Fibroblast of skin of scalp (primary cell): ENCODE results near the gene TGFBR3.

ENCODE experiments used
- DNase-seq: peaks from one replicate; pipeline ENCODE4 v3.0.0-alpha.2; 2013

The TGFBR3 gene

DNA sequence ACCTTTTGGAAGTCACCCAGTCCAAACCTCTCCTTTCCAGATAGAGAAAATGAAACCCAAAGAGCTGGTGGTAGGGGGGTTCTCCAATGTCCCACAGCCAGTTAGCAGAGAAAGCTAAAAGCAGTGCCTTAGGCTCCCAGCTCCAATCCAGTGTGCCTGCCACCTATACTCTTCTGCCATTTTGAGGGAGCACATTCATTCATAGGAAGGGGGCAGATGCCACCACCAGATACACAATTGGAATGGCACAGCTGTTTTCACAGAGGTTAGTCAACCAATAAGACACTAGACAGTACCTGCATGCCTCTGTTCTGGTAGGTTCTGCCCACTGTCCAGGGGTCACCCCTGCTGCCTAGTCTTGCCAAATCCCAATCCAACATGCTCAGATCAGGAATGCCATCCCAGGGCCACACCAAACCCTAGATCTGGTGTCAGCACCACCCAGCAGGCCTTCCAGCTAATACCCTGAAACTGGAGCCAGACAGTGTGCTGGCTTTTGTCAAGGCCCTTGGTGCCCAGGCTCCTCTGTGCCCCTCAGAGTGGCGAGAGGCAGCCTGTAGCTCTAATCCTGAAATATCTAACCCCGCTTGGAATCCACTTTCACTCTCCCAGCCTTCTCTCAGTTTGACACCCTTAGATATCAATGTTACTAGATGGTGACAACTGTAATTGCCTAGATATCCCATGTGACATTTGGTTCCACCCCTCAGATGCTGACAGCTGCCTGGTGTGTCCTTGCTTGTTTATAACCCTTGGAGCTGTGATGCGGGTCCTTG lies 178.6 kb downstream of the TGFBR3 start:
- no peak for DNase-seq

DNA sequence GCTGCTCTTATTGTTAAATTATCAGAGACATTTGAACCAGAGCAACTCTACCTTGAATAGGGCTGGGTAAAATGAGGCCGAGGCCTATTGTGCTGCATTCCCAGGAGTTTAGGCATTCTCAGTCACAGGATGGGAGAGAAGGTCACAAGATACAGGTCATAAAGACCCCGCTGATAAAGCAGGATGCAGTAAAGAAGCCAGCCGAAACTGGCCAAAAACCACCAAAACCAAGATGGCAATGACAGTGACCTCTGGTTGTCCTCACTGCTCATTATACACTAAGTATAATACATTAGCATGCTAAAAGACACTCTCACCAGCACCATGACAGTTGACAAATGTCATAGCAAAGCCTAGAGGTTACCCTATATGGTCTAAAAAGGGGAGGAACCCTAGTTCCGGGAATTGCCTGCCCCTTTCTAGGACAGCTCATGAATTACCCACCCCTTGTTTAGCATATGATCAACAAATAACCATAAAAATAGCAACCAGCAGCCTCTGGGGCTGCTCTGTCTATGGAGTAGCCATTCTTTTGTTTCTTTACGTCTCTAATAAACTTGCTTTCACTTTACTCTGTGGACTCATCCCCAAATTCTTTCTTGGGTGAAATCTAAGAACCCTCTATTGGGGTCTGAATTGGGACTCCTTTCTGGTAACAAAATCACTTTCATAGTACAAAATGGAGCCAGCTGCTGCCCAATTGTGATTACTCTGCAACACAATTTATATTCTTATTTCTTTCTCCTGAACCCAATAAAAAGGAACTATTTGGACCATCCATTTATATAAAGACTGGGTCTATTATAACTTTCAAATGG lies 179.6 kb downstream of the TGFBR3 start:
- no peak for DNase-seq

DNA sequence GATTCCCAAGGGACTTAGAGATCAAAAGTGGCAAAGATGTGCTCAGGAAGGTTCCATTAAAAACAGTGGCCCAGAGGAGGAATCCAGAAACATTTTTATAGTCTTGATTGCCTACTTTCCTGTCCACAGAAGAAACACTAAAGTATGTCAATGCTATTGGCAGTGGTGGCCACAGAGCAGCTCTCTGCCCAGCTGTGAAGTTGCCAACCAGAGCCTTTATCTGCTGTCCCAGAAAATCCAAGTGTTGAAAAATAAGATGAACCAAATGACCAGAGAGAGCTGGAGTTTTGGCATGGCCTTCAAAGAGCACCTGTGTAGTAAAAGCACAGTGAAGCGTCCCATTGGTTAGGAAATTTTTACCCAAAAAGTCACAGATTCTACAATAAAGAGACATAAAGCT lies 181.2 kb downstream of the TGFBR3 start:
- no peak for DNase-seq

DNA sequence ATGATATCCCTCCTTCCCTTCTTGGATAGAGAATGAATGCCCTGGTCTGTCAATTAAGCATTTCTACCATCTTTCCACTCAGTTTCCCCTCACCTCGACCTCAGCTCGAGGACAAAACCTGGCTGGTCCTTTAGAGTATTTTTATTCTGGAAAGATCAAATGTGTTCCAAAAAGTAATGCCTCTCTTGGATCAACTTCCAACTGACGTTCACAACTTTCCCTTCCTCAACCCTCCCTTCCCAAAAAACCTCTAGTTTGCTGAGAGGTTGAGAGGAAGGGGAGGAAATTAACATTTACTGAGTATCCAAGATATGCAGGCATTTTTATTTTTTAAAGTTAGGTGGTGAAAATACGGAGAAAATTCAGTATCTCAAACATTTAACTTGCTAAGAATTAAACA lies 182.9 kb downstream of the TGFBR3 start:
- DNase-seq, result no peak

- DNase-seq, result peak; percentile 49
These were observed 184.5 kb downstream of the TGFBR3 start for GRCh38 chr1:91701472-91701869.

GRCh38 chr1:91700771-91701471 lies 185.0 kb downstream of the TGFBR3 start:
- peak; percentile 95 for DNase-seq

DNA sequence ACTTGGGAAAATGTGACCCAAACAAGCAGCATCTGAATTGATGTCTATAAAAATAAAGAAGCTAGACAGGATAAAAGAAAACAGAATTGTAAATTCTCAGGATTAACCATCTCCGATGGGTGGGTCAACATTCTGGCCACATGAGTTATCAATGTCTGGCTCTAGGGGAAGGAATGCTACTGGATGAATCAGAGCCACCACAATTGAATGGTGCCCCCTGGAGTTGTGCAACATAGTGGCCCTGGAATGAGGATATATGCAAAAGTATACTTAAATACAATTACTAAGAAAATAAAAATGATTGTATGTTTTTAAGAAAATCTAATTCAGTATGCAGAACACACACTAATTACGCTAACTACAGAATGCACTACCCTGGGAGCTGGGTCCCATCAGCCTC lies 185.6 kb downstream of the TGFBR3 start:
- DNase-seq, result peak; percentile 91

DNA sequence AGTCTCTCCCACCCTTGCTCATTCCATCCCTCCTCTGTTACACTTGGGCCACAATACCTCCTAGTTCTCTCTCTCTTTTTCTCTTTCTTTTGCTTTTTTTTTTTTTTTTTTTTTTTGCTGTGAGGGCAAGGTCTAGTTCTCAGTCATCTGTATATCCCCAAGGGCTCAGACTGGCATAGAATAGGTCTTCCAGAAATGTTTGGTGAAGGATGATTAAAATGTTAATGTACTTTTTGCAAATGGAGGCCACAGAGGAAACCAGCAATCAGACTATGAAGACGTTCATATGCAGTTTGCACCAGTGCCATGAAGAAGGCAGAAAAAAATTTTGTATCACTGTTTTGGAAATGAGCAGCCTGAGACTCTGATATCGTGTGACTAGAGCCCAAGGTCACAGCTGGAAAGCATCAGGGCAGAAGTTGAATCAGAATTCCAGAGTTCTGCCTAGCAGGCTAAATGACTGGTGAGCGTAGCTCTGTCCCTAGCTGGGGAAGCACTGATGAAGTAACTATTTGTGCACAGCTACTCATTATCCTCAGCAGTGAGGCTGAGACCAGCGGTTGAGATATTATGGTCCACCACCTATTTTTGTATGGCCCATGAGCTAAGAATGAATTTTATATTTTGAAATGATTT lies 186.5 kb downstream of the TGFBR3 start:
- DNase-seq, result peak; percentile 96

DNA sequence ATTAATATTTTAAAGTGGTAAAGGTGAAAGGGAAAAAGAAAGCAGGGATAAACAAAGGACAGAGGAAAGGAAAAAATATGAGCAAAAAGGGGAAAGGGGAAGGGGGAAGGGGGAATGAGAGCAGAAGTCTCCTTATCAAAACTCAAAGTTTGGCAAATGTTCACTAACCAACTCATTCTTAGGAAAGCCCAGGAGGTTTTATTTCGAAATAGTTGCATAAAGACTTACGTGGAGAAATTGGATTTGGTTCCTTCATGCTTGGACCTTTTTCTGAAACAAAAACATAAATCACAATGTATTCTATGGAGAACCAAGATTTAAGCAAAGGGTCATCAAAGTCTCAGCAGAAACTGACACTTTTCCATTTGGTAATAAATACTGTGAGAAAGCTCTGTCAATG lies 188.1 kb downstream of the TGFBR3 start:
- peak; percentile 70 for DNase-seq

DNA sequence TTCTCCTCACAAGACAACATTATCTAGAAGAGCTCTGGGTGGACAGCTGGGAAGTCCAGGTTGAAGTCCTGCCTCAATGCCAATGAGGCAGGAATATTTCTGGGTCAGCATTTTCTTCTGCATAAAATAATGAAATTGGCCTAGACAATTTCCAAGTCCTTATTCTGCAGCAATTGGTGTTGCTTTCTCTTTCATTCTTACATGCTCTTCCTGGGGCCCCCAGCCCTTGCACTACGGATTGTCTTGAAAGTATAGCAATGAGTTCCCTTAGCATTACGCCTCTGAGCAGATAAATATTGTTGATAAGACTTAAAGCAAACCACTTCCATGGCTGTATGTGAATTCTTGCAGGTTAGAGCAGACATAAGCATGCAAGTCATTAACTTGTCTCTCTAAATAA lies 188.5 kb downstream of the TGFBR3 start:
- no peak for DNase-seq

GRCh38 chr1:91696321-91696720 lies 189.6 kb downstream of the TGFBR3 start:
- DNase-seq, result no peak

DNA sequence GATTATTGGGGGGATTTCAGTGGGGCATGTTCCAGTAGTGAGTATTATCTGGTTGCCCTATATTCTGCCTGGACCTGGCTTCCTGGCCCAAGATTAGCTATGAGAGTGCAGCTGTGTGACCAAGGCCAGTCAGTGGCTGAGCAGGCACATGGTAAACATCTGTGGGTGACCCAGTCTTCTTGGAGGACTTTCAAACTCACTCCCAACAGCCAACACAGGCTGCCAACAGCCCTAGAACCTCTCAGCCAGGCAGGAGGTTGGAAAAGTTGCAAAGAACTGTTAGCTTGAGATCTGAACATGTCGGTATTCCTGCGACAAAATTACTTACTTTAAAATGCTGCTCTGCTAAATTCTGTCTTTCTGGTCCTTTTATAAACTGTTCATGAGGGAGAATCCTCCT lies 192.4 kb downstream of the TGFBR3 start:
- DNase-seq, result no peak

GRCh38 chr1:91691525-91691924 lies 194.4 kb downstream of the TGFBR3 start:
- DNase-seq, result no peak

DNA sequence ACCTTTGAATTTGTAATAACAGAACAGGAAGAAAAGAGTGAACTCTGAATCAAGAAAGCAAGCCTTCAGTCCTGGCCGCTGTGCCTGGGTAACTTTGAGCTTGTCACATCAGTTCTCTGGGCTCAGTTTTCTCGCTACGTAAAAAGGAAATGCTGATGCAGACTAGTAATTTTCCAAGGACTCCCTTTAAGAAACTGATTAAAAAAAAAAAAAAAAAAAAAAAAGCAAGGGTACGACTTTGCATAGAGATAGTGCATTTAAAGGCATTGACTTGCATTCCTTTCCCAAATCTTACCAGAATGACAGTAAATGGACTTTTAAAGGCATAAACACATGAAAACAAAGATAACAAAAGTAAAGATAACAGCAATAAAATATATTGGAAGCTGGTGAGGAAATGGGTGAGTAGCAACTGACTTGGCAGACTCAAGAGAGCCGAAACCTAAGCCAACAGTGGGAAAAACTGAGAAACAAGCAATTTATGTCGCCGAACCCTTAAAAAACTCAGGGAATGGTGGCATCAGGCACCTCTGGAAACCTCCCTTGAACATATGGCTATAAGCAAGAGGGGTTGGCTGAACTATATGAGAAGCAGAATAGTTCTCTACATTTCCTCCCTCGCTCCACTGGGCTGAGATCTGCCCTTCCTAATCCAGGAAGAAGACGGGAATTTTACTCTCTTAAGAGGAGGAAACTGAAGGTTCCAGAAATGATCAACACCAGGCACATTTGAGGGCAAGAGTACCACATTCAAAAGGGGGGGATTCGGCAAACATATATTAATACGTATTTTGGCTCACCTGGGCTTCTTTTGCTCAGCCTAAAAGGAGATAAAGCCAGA lies 196.1 kb downstream of the TGFBR3 start:
- no peak for DNase-seq

GRCh38 chr1:91687452-91687851 lies 198.5 kb downstream of the TGFBR3 start:
- DNase-seq, result no peak

GRCh38 chr1:91685994-91686393 lies 200.0 kb downstream of the TGFBR3 start:
- no peak for DNase-seq

- peak; percentile 54 for DNase-seq
These were observed 201.3 kb downstream of the TGFBR3 start for GRCh38 chr1:91684481-91685196.

GRCh38 chr1:91683598-91683951 lies 202.4 kb downstream of the TGFBR3 start:
- DNase-seq, result peak; percentile 45

DNA sequence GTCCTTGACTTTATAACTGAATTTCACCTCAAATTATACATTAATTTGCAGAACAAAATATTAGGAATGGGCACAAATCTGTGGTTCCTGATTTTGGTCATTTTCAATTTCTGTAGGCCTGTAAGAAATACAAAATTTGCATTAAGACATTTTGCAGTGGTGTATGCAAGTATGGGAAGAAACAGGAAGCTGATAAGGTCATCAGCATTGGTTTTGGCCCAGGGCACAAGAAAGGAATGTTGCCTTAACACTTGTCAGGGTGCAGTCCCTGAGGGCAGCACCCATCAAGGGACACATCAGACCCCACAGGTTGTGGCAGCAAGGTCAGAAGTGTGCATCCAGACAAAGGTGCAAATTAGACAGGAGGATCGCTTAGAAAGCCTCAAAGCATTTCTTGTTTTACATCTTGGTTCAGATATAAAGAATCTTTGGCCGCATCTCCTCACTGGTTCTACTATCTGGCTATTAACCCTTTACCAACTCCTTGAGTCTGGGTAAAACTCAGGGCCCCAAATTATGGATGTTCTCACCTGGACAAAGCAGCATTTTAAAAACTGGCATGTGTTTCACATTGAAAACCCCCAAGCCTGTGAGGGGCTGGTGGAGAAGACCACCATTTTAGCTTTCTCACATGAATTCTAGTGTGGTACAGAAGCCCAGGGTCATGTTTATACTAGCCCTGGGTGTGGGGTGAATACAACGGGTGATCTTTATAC lies 202.9 kb downstream of the TGFBR3 start:
- no peak for DNase-seq

DNA sequence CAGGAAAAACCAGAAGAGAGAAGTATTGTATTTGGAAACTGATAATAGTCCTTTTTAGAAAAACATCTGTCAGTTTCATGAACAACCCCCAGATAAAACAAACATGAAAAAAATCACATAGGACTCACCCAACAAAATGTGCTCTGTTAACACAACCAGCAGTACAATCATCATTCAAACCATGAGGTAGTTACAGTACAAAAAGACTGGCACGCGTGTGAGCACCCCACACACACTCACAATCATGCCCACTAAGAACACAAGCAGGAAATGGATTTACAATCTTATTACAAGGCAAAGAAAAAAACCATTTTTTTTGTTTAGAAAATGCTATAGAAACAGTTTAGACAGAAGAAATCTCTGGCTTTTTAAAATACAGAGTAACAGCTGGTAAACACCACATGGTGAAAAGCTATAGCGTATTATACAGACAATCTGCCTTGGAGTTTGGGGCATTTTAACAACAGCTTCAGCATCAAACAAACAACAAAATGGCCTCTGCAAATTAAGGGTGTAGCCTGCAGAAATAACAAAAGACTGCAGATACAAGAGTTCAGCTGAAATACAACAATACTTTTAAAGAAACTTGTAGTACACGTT lies 205.3 kb downstream of the TGFBR3 start:
- DNase-seq, result no peak
